Measurements from ENCODE around the gene ASB1.
A peak's percentile ranks its signal among the peaks of the same experiment; 100 is the strongest.

Gene ASB1

DNA sequence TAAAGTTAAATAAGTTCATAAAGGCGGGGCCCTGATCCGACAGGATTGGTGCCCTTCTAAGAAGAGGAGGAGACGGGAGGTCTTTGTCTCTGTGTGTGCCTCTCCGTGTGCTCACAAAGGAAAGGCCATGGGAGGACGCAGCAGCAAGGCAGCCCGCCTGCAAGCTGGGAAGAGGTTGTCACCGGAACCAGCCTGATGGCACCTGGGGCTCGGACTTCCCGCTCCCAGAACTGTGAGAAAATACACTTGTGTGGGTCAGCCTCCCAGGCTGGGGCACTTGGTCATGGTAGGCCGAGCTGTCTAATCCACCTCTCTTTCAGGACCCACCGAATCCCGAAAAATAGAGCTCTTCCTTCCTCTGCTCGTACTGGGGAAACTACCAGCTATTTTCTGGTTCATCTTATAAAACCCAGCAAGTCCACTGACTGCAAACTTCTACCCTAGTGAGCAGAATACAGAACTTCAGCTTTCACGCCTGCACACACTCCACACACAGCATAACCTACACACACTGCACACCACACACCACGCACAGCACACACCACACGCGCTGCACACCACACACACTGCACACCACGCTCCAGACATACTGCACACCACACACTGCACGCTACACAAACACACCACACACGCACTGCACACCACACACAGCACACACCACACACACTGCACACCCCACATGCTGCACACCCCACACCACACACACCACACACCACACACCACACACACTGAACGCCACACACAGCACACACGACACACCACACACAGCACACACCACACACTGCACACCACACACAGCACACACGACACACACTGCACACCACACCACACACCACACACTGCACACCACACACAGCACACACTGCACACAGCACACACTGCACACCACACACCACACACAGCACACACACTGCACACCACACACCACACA, 58.1 kb downstream of the ASB1 start:
- peak; percentile 8 for DNase-seq
- in situ Hi-C loops (cut with MboI; ENCODE audit: low pct_unique_long_range_greater_than_20kb, low sequenced_read_pairs) = no loop called here

DNA sequence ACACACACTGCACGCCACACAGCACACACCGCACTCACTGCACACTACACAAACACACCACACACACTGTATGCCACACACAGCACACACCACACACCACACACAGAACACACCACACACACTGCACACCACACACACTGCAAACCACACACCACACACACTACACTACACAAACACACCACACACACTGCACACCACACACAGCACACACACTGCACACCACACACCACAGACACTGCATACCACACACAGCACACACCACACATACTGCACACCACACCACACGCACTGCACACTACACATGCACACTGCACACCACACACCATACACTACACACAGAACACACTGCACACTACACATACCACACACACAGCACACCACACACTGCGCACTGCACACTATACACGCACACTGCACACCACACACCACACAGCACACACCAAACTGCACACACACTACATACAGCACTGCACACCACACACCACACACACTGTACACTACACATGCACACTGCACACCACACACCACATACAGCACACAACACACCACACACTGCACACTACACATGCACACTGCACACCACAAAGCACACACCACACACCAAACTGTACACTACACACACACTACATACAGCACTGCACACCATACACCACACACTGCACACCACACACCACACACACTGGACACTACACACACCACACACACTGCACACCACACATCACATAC, 59.6 kb downstream of the ASB1 start:
- DNase-seq = no peak
- in situ Hi-C loops (cut with MboI; ENCODE audit: low pct_unique_long_range_greater_than_20kb, low sequenced_read_pairs) = no loop called here

DNA sequence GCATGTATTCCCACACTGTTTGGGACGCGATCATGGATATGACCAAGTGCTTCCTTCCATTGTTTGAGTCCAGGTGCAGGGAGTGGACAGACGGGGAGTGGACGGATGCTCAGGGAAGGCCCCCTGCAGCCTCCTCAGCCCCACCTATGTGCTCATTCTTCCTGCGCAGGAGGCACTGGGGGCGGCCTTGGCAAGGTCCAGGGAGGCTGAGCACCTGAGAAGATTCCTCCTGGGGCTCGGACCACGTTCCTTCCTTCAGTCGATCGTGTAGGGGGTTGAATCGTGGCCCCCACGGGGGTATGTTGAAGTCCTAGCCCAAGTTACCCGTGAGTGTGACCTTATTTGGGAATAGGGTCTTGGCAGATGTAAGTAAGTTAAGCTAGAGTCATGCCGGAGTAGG, 60.4 kb downstream of the ASB1 start:
- no peak for DNase-seq
- in situ Hi-C loops (cut with MboI; ENCODE audit: low pct_unique_long_range_greater_than_20kb, low sequenced_read_pairs) = no loop called here

DNA sequence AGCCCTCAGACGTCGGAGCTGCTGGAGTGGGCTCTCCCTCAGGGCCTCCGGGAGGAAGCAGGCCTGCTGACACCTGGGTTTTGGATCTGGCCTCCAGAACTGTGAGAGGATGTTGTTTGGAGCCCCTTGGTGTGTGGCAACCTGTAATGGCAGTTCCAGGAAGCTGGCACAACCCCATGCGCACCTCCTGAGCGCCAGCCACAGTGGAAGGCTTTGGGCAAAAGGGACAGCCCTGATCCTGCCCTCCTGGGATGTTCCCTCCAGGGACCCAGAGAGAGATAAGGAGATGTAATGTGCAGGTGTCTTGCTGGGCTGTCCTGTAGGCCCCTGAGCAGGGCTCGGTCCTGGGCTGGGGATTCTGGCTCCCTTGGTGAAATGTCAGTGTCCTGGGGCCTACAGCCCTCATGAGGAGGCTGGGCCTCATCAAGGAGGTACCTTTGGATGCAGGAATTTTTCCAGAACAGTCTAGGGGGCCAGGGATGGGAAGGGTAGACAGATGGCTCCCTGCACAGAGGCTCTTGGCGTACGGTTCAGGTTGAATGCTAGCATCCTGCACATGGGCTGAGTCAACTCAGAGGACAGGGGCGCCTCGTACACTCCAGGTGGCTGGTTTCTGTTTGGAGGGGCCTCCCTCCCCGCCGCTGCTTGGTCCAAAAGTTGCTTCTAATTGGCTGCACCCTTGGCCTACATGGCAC, 61.1 kb downstream of the ASB1 start:
- in situ Hi-C loops (cut with MboI; ENCODE audit: low pct_unique_long_range_greater_than_20kb, low sequenced_read_pairs) = no loop called here
- no peak for DNase-seq

DNA sequence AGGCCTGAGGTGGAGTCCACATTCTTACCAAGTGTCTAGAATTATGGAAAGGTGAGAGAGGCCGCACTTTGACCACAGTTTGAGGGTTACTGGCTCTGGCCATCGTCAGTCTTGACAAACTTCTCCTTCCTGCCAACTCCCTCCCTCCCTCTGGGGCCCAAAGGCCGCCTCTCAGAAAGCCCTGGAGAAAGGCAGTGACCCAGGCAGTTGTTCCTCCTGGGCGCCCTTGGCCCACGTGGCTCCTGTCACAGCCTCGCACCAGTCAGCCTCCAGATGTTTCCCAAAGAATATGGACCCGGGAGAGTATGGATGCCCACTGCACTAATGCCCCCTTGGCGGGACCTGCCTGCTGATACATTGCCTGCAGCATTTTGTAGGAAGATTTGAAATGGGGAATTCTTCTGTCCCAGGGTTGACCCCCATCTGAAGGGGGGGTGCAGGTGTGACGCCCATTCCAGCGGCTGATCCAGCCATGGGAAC, 61.7 kb downstream of the ASB1 start:
- DNase-seq = no peak
- in situ Hi-C loops (cut with MboI; ENCODE audit: low pct_unique_long_range_greater_than_20kb, low sequenced_read_pairs) = no loop called here

DNA sequence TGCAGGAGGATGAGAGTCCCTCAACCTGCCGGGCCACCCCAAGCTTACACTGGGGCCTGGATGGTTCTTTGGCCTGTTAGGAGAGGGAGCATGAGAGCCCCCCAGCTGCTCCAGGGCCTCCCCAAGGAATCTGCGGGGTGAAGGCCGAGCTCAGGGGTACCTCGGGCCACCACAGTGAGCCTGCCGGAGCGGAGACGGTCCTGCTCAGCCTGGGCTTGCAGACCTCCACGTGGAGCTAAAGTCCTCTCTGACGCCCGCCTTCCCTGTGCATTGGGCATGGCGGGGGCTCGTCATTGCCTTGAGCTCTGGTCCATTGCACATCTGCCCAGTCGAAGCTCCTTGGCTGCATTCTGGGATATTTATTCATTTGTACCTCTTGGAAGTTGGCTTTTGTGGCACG, 62.7 kb downstream of the ASB1 start:
- in situ Hi-C loops (cut with MboI; ENCODE audit: low pct_unique_long_range_greater_than_20kb, low sequenced_read_pairs) = no loop called here
- DNase-seq = no peak

DNA sequence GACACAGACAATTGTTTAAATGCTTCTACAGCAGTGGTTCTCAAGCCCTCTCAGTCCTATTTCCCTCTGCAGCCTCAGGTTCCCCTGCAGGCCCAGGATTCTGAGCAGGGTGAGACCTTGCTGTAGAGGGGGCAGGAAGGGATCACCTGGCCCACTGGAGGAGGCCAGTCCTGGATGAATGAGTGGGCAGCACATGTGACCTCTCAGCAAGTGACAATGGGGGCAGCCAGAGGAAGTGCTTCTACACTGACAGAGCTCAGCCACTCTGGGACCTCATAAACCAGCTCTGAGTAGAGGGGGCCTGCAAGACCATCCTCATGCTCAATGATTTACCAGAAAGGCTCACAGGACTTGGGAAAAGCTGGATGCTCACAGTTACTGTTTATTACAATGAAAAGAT, 63.2 kb downstream of the ASB1 start:
- DNase-seq = no peak
- in situ Hi-C loops (cut with MboI; ENCODE audit: low pct_unique_long_range_greater_than_20kb, low sequenced_read_pairs) = no loop called here

DNA sequence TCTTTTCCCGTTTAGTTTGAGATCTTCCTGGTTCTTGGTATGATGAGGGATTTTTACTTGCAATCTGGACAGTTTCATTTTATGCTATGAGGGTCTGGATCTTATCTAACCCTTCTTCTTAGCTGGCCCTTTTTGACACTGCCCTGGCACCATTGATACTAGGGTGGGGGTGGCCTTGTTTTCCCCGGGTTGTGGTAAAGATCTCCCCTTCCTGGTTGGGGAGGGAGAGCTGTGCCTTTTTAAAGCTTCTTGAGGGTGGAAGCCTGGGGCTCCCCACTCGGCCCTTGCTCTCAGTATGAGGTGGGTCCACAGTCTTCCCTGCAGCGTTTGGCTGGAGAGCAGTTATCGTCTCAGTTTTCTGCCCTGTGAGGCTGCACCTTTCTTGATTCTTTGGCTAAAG, 66.1 kb downstream of the ASB1 start:
- in situ Hi-C loops (cut with MboI; ENCODE audit: low pct_unique_long_range_greater_than_20kb, low sequenced_read_pairs) = no loop called here

DNA sequence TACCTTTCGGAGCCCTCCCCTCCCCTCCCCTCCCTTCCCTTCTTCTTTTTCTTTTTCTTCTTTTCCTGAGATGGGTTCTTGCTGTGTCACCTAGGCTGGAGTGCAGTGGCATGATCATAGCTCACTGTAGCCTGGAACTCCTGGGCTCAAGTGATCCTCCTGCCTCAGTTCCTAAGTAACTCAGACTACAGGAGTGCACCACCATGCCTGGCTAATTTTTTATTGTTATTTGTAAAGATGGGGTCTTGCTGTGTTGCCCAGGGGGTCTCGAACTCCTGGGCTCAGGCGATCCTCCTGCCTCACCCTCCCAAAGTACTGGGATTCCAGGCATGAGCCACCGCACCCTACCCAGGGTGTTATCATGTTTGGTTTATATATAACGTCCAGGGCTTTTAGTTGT, 66.7 kb downstream of the ASB1 start:
- in situ Hi-C loops (cut with MboI; ENCODE audit: low pct_unique_long_range_greater_than_20kb, low sequenced_read_pairs) = no loop called here
- DNase-seq = no peak

More for the DNA sequence above, 66.1 kb downstream of the ASB1 start:
- DNase-seq = no peak

DNA sequence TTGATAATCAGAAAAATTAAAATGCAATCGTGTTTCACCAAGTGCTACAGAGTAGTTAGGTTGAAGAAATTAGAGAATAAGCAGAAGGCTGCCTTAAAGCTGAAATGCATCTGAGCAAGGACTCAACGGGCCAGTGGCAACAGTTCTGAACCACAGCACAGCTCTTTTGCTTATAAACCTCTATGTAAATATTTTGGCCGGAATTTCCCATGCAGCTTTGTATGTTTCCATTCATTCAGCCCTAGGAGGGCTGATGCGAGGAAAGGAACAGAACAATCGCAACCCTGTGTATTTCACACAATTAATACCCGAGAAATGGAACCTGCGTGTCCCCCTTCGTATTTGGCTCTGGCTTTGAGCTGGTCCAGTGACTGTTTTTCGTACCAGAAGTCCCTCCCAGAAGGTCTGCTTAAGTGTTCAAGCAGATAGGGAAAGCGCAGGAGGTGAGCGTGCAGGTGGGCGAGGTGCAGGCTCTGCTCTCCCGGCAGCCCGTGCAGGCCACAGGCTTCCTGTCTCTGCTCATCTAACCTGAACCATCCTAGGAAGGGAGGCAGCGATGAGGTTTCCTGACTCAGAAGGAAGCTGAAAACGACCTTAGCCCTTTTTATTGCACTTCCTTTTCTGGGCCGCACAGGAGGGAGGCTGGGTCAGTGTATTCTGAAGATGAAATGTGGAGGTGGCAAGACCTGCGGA, 67.3 kb downstream of the ASB1 start:
- peak; percentile 59 for DNase-seq
- in situ Hi-C loops (cut with MboI; ENCODE audit: low pct_unique_long_range_greater_than_20kb, low sequenced_read_pairs) = no loop called here

DNA sequence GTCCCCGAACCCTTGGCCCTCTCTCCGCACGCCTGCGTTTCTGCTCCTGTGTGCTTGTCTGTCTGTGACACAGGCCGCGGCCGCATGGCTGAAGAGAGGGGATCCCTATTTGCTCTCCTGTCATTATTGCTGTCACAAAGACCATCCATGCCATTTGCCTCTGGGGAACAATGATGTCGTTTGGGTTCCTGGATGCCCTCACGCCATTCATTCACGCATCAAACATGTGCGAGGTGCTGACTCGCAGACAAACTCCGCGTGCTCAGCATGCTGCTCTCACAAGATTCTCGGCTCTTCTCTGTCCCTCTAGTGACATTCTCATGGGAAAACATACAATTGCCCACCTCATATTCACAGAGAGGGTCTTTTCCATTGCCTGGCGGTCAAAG, 67.8 kb downstream of the ASB1 start:
- DNase-seq = no peak
- in situ Hi-C loops (cut with MboI; ENCODE audit: low pct_unique_long_range_greater_than_20kb, low sequenced_read_pairs) = no loop called here

DNA sequence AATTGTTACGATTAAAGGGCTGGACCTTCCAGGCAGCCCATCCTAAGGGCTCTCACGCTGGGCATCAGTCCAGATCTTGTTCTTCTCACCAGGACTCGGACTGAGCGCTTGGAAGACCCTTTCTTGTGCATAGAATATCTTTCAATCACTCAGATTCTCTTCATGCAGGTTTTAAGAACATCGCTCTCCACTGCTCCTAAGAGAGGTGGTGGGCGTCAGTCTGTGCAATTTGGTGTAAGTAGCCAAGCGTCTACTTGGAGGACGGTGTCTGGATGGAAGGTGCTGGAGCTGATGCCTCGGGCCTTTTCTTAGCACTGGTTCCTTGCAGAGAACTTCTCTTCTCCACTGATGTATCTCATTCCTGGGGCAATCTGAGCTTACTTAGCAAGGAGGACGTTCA, 68.7 kb downstream of the ASB1 start:
- in situ Hi-C loops (cut with MboI; ENCODE audit: low pct_unique_long_range_greater_than_20kb, low sequenced_read_pairs) = no loop called here
- DNase-seq = no peak

DNA sequence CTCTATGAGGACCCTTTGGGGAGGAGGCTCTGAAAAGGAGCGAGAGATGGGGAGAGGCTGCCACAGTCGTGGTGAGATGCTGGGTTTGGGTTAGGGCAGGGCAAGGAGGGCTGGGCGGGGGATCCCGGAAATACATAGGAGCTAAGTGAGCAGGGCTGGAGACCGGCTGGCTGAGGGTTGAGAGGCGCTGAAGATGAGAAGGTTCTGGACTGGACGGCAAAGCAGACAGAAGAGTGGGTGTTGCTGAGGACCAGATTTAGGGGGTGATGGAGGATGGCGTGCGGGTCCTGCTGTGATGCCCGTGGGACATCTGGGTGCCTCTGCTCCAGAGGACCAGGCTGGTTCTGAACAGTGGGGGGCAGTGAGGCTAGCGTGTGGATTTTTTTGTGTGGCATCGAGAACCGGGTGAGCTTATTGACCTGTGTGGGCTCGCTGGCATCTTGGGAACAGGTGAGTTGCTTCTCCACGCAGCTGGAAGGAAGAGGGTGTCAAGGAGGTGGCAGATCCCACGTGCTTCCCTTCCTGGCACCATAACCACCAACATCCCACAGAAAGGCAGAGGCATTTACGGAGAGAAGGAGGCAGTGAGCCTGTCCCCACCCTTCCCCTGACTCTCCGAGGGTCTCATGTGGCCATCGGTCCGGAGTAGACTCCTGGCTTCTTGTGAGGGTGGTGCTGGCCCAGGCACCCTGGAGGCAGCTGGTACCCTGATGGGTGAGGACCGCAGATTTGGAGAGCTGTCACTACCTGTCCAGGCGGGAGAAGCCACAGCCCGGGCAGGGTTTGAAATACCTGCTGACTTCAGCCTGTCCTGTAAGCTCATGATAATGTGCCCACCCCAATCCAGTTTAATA, 70.3 kb downstream of the ASB1 start:
- in situ Hi-C loops (cut with MboI; ENCODE audit: low pct_unique_long_range_greater_than_20kb, low sequenced_read_pairs) = no loop called here
- DNase-seq = no peak

DNA sequence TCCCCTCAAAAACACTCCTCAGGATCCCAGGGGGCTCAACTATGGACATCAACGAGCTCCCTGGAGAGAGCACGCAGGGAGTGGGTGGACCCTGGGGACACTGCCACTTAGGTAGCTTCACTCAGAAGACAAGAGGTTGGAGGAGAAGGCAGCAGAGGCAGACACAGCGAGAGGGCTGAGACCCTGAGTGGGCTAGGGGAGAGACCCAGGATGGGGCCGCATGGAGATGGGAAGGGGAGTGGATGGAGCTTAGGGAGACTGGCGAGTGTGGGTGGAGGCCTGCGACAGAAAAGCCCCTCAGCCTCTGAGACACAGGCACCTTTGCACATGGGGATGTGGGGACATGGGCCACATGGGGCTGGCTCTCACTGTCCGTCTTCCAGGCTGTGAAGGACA, 70.9 kb downstream of the ASB1 start:
- in situ Hi-C loops (cut with MboI; ENCODE audit: low pct_unique_long_range_greater_than_20kb, low sequenced_read_pairs) = no loop called here

DNA sequence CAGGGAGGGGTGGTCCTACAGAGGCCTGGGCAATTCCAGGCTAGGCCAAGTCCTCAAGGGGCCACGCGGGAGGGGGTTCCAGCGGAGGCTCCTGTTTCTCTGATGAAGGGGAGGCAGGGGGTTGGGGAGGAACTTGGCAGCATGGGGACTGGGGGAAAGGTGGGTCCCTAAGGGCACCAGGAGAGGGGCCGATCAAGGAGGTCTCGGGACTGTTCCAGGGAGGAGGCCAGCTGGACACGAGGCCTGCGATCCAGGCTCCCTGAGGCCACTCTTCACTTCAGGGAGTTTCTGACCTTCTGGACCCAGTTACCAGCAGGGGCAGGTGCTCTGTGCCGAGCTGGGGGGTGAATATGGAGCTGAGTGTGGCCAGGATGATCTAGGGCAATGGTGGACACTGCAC, 71.5 kb downstream of the ASB1 start:
- DNase-seq = no peak
- in situ Hi-C loops (cut with MboI; ENCODE audit: low pct_unique_long_range_greater_than_20kb, low sequenced_read_pairs) = no loop called here

More for the DNA sequence above, 70.9 kb downstream of the ASB1 start:
- DNase-seq = no peak

DNA sequence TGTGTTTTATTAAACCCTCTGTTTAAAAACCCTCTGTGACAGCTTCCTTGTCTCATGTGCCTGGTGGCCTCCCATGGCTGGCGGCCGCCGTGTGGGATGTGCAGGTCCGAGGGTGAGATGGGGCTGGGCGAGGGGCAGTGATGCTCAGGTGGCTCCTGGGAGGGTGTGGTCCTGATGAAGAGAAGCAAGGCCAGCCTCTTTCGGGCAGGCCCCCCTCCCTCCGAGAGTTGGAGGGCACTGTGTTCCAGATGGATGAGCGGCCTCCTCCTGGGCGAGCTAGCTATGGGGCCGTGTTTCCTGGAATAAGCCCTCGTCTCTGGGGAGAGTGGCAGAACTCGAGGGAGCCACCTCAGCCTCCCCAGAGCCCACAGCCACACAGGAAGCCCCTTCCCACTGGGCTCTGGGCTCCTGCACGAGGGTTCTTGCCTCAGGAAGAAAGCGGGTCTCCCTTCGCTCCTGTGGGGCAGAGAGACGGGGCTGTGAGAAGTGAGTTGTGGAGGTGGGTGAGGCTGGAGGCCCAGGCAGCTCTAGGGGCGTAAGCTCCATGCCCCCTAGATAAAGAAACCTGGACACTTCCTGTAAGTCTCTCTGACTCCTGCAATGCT, 72.1 kb downstream of the ASB1 start:
- no peak for DNase-seq
- in situ Hi-C loops (cut with MboI; ENCODE audit: low pct_unique_long_range_greater_than_20kb, low sequenced_read_pairs) = no loop called here

DNA sequence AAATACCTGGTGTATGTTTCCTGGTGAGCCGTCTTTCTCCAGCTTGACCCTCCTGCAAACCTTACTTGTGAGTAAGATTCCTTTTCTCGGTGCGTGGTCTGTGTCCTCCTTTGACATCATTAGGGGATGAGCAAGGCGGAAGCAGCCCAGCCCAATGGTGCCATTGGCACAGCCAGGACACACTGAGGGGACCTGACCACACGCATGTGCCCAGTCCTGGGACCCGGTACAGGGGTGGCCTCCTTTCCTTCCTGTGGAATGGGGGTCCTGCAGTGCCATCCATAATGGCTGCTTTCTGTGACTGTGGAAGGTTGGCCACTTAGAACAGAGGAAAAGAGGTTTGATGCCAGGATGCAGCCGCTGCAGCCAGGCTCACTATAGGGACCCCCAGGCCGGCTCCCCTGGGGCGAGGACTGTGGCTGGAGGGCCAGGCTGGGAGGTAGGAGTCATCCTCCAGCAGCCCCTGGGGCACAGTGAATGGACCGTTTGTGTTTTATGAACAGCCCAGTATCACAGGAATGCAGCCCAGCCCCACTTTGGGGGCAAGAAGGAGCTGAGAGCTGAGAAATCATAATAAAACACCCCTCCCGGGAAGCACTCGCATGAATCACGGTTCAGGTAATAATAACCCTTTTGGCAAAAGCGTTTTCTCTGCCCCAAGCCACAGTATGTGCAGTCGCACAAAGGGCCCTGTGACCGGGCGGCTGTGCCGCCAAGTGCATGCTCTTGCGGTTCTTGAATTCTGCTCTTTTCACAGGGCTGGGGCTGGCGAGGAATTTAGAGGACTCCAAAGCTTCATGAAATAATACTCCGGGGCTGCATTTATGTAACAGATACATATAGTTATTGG, 73.2 kb downstream of the ASB1 start:
- in situ Hi-C loops (cut with MboI; ENCODE audit: low pct_unique_long_range_greater_than_20kb, low sequenced_read_pairs) = no loop called here
- DNase-seq = no peak

Measured in KBM-7 (cell line).